HG02623 (cell line): ENCODE results near the gene PTPN13.

Experiments used
- ATAC-seq: cut with Tn5 transposase; IDR thresholded peaks from one replicate; pipeline ENCODE4 v1.9.1; 2021; ENCODE audit warnings: moderate library complexity; ENCODE audit not compliant: unreplicated experiment

PTPN13 gene

DNA sequence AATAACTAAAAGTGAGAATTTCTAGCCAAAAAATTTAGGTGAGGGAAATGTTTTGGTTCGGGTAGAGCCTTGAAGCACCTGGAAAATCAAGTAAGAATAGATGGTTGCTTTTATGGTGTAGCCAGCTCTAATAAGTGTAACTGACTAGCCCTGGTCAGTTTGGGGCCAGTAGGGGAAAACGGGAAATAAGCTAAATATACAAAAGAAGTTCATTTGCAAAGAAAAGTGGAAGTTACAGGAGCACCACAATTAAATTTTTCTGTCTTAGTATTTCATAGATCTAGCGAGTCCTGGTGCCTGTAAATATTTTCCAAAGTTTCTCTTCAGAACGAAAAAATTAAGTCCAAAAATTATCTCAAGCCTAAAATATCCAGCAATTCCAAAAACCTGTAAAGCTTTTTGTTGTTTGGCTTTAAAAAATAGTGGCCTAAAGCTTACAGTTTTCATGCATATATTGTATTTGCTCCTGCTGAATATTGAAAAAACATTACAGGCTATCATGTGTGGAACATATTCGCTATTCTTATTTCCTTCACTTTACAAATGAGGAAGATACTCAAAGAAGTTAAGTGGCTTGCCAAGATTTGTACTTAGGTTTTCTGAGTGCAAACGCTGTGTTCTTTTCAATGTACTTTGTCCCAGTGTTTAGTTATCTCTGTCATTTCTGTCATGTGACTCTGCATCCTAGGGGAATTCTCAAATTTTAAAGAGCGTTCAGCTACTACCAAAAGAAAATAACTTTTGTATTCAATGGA lies 7.3 kb upstream of the PTPN13 start:
- ATAC-seq = no peak

DNA sequence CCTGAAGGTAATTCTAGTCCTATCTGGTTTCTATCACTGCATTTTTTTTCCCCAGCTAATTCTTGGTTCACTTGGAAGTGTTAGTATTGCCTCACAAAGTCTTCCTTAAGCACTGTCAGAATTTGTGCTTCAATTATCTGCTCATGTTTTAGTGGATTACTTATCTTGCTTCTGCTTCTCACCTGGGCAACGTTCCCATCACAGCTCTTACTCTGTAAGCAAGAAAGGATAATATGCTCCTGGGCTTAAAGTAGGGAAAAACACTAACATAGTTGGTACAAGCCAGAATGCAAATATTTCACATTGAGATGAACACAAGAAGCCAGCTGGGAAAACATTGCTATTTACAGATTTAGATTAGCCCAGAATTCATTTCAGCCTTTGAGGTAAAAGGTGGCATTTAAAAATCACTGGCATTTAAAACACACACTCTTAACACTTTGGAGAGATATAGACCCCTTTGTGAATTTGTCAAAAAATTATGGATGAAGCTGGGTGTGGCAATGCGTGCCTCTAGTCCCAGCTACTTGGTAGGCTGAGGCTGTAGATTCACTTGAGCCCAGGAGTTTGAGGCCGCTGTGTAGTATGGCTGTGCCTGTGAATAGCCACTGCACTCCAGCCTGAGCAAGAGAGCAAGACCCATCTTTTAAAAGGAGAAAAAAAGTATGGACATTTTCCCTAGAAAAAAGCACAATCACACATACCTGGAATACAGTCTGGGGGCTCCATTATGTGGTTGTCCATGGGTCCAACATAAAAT lies 6.6 kb upstream of the PTPN13 start:
- ATAC-seq = no peak

DNA sequence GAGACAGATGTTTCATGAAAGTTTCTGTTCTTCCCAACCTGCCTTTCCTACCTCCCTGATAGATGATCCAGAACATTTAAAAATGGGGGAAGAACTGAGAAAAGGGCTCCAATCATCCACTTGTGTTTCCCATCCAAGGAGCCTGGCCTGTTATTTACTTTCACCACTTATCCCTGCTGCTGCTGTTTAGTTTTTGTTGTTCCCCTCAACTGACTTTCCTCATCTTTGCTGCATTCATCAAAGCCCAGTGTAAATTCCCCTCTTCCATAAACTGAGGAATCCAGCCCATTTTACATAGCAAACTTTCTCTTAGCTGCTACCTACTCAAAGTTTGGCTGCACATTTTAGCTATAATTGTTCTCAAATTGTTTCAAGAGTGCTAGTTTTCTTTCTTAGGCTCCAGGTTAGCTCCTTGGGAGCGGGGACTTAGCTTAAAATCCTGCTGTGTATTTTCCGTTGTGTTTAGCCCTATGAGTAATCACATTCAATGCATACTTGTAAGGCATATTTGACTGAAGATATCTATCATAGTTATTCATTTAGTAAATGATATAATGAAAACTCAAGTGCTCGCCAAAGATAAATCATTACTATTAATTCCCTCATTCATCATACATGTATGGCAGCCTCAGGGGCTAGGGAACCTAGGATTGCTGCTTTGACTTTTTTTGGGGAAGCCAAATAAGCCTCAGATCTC lies 1.4 kb upstream of the PTPN13 start:
- ATAC-seq = no peak

DNA sequence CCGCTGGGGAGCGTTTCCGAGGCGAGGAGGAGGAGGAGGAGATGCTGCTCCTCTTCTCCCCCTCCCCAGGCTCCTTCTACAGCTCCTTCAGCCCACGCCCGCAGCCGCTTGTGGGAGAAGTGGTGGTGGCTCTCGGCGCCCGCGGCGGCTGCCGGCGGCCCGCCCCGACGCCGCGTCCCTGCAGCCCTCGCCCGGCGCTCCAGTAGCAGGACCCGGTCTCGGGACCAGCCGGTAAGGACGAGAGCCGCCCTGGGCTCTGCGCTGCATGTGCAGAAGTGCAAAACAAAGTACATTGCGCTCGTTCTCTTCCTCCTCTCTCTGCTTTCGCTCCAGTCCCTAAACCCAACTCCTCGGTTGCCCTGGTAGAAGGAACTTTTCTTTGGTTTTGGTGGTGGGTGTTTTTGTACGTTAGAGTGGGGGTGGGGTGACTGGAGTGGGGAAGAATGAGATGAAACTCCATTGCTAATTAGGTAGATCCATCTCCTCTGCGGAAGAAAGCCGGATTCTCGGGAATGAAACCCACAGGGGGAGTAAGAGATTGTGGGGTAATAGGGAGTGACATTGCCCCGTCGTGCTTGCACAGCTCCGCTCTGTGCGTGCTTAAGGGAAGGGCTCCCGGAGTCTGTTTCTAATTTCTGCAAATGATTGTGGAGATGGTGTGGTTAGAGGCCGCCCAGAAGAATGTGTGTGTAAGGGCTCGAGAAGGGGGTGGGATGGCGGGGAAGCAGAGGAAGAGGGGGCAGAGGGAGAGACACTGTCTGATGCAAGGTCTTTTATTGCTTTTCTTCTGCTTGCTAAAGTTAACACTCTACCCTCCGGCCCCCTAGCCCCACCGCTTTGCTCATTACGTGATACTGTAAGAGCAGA lies 677 bp downstream of the PTPN13 start:
- peak; percentile 18 for ATAC-seq

DNA sequence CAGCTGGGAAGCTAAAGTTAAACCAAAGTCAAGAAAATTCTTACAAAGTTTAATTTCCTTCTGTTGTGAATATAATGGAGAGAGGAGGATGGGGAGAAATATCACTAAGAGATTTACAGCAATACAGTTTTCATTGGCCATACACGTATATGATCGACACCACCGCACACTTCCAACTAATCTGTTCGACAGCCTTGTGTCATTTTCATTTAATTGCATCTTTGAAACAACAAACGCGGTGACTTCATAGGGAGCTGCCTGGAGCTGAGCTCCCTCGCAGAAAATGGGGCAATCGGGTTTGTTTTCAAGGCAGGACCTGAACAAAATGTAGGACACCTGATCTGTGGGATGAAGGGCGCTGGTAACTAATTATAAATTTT lies 1.3 kb downstream of the PTPN13 start:
- no peak for ATAC-seq

DNA sequence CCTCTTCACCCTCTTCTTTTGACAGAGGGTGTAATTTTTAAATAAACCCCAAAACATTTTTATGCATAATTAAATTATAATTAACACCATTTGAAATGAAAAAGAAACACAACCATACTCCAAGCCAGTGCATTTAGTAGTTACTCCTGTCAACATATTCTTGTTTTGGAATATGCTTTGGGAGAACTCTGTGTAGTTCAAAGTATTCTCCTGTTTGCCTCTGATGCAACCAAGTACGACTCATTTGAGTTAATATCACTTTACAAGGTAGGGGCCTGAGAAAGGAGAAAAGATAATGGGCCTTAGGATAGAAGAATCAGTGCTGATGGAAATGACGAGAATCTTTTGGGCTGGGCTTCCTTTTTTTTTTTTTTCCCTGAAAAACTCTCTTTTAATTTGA lies 2.7 kb downstream of the PTPN13 start:
- no peak for ATAC-seq

DNA sequence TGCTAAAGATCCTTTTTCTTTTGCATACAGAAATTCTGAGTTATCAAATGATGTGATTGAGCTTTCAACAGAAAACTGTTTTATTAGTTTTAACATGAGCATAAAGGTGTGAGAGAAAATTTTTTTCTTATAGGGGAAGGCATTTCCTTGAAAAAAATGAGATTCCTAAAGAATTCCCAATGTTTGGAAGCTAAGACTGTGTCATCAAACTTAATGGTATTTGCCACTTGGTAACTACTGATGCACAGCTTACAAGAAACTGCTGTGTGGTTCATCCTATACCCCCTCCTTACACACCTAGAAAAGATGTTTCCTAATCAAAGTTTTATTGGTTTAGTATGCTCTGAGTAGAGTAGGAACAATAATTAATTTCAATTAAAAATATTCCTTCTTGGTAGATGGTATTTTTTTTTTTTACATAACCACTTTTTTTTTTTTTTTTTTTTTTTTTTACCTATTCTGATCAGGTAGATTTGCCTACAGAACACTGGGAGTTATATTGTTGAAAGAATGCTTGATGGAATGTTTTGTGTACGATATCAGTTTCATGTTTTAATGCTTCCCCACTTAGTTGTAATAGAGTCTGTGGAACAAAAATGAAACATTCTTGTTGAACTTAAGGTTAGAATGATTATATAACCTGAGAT lies 6.0 kb downstream of the PTPN13 start:
- no peak for ATAC-seq

DNA sequence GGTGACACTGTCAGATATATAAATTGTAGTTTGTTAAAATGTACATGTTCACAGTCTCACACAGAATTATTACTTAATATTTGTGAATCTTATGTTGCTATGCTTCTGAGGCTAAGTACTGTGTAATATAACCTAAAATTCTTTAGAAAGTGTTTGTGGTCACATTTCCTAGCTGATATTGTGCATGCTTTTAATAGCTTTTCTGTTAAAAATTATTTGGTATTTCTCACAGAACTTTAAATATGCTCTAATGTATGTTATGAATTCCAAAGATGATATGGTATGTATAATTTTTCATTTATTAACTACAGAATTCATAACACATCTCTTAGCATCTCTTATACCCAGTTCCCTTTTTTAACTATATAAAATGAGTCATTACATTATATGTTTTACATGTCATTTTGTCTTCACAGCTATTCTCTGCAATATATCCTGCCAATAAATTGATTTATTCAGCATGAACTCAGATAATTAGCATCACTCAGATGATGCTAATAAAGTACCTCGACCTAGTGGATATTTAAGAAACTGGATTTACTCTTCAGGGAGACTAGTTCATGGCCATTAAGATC lies 9.3 kb downstream of the PTPN13 start:
- ATAC-seq = no peak

DNA sequence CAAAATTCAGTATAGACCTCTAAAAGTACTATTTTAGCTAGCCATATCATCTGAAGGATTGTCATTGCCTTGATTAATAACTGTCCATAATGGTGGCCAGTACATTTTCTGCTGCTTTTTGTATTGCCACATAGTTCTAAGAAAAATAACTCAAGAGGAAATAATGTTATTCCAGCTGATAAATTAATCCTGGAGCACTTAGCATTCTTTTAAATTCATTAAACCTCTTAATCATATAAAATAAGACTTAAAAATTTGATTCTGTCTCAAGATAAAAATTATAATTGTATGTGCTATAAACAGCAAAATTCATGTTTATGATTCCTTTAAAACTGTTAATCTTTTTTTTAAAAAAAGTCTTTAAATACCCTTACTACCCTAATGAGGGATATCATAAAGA lies 12.7 kb downstream of the PTPN13 start:
- no peak for ATAC-seq

DNA sequence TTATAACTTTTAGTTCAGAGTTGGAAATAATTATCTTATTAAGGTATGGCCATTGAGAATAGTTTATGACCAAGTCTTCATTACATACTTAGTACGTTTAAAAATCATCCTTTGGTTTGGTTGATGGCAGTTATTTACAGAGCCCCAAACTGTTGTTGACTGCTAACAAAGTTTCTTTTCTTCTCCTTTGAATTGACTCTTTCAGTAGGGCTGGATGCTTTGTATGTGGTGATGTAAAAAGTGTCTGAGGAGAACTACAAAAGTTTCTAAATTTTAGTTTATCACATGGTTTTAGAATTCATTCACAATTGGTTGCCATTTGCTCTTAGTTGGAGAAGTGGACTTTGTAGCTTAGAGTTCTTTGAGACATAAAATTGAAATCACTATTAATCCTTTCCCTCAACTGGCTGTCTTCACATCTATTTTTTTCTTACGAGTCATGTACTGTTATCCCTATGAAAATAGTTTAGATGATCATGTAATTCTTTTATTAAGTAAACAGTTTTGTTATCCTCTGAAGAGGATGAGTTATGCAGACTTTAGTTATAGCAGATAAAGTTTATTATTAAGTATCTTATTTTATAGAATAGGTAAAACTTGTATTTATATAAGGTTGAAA lies 14.8 kb downstream of the PTPN13 start:
- ATAC-seq = no peak

DNA sequence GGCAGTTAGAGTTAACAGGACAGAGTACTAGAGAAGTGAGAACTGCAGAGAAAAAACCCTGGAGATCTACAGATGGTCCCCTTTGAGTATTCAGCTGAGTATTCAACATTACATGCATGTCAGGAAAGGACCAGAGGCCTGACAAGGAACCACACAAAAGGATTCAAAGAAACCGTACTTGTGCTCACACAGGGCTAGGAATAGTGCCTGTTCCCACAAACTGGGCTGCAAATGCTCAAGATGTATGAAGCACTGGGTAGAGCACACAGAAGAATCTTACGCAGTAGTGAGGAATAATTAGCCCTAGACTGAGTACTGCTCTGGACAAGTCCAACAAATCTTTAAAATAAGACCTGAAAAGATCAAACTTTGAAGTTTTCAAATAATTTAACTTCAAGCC lies 17.6 kb downstream of the PTPN13 start:
- ATAC-seq = no peak

DNA sequence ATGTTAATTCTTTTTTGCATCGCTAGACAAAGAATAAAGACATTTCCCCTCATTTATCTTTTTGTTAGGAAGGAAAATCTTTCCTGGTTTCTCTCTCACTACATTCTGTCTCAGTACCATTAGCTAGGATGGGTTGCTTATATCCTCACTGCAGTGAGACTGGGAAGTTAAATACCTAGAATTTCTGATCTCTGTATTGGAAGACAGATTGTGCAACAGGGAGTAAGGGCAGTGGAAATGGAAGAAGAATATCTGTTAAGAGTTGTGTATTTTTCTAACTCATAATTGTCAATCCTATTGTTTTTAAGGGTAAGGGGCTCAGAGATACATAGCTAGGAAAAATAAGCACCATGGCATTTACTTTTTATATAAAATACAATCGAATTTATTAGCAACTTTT lies 19.6 kb downstream of the PTPN13 start:
- ATAC-seq = no peak

DNA sequence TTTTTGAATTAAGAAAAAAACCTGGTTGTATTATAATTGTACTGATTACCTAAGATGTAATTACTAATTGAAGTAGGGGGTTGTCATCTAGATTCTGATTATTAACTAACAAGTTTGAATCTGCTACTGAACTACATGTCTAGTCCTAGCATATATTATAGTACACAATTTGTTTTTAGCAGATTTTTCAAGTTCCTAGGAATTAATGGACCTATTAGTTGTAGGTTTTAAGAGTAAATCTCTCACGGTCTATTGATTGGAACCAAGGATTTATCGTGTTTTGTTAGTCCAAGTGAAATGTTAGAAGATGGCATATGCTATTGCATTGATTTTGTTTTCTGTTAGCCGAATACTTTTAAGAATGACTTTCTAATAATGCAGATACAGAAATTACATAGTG lies 20.8 kb downstream of the PTPN13 start:
- no peak for ATAC-seq

DNA sequence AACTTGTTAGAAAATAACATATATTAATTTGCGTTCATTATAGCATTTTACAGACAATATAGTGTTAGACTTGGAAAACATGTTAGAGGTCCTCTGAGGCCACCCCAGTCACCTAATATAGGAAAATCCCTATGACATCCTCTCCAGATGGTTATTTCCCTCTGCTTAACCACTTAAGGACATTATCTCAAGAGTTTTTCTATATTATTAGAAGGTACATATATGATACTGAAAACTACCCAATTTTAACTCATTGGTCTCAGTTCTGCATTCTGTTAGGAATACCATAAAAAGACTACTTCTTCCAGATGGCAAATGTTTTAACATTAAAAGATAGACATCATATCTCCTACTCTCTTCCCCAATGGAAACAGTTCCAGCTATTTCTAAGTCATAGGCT lies 21.4 kb downstream of the PTPN13 start:
- no peak for ATAC-seq

DNA sequence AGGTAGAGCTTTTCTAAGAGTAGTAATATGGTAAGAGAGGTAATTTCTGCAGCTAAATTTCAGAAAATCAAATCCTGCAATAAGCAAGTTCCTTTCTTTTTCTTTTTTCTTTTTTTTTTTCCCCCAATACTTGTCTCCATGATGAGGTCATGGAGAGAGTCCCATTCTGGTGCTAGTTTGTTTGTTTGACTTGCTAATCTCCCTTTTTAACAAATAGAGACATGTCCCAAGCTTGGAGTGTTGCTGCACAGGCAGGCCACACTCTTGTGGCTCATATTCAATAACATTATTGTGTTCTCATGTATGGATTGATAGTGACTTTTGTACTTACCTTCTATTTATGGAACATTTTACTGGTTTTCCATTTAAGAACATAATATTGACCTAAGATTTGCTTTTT lies 25.5 kb downstream of the PTPN13 start:
- no peak for ATAC-seq

DNA sequence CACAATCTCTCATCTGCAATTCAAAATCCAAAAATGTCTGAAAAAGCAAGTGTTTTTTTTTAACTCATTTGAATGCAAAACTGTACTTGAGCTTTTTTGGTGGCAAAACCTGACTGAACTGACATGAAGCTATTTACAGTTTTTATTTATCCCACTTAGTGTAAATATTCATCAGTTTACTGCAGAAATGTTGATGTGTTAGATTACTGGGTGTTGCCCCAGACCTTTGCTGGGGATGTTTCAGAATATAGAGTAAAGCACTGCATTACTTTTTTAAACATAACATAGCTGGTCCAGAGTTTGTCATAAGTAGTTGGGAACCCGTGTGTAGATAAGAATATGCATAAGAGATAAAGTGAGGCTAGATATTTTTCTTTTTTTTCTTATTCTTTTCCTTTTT lies 27.3 kb downstream of the PTPN13 start:
- no peak for ATAC-seq

DNA sequence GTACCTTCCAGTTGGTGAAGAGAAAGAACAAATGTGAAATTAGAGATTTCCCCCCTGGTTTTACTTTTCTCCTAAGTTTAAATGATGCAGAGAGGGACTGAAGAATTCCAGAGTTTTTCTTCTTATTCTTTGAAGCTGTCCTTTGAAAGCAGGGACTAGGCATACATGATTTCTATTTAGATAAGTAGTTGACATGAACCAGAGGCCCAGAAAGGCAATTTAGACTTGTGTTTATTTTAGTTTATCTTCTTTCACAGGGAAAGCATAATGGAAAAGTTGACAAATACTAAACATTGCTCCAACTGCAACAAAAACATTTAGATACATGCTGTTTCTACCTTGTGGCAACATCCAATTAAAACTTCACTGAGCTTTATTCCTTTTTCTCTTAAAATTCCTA lies 32.0 kb downstream of the PTPN13 start:
- no peak for ATAC-seq

DNA sequence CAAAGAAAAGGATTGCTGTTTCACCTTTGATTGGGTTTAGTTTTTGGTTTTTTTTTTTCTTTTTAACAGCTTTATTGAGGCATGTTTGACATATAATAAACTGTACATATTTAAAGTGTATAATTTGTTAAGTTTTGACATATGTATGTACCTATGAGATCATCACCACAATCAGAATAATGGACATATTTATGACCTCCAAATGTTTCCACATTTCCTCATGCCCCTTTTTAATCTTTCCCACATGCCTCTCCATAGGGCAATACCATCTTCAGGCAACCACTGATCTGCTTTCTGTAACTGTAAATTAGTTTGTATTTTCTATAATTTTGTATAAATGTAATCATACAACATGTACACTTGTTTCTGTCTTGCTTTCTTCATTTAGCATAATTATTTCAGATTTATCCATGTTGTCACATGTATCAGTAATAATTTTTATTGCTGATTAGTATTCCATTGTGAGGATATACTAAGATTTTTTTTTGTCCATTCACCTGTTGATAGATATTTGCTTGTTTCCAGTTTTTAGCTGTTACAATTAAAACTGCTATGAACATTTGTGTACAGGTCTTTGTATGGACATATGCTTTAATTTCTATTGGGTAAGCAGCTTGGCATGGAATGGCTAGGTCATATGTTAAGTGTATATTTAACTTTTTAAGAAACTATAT lies 33.5 kb downstream of the PTPN13 start:
- no peak for ATAC-seq

DNA sequence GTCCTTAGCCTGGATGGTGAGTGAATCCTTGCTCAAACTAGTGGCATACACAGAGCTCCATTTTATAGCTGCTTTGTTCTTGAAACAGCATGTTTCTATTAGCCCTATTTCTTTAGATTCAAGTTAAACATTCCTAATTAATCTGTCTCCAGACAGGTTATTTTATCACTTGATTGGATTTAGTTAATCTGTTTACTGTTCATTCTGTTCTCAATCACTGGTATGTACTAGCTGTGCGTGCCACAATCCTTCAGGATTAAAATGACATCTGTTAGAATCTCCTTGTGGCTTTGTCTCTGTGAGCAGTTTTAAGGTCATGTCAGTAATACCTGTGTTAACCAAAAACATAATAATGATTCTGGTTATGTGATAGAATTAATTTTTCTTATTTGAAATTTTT lies 36.5 kb downstream of the PTPN13 start:
- ATAC-seq = no peak
